DOHH2 (cell line): Measurements from ENCODE around the gene PELI3.

Experiments
- CTCF ChIP-seq: fragments of 200-600 bp; sonication (generic); IDR thresholded peaks from one replicate; pipeline ENCODE4 v1.5.1; 2014; ENCODE audit warnings: antibody characterized with exemption, mild to moderate bottlenecking, low read depth, low read length; ENCODE audit not compliant: poor library complexity, severe bottlenecking
- EZH2phosphoT487 ChIP-seq: fragments of 200-600 bp; sonication (generic); IDR thresholded peaks from 2 replicates; pipeline ENCODE4 v1.6.1; 2017; ENCODE audit warnings: borderline replicate concordance, mild to moderate bottlenecking, antibody characterized with exemption, low read length, moderate library complexity, mixed read lengths

GRCh38 chr11:66476841-66477251 is 10.1 kb downstream of the PELI3 start:
- no peak for TF ChIP-seq CTCF
- TF ChIP-seq EZH2phosphoT487 = no peak
